Ovary (tissue), 3 donors: ENCODE measurements around the gene ANO6.

Experiments used
- POLR2A ChIP-seq: fragments of 450-650 bp; IDR thresholded peaks from one replicate; pipeline ENCODE4 v1.6.1; 2017; ENCODE audit warnings: antibody characterized with exemption, mild to moderate bottlenecking, moderate library complexity
- TF ChIP-seq, protein P1 (sequence below), 3 donors: fragments of 450-650 bp in 2 of 3; fragments of 200-600 bp in 1 of 3; IDR thresholded peaks; one replicate each; pipeline versions ENCODE4 v1.5.1 to v1.8.0; 2016 to 2022; ENCODE audit warnings: antibody characterized with exemption in 3 of 3, mild to moderate bottlenecking in 1 of 3
- donor health status: DM: no; HTN: no; CAD: no.

GRCh38 chr12:45269412-45269751 is 53.5 kb downstream of the ANO6 start:
- TF ChIP-seq, protein P1, sequence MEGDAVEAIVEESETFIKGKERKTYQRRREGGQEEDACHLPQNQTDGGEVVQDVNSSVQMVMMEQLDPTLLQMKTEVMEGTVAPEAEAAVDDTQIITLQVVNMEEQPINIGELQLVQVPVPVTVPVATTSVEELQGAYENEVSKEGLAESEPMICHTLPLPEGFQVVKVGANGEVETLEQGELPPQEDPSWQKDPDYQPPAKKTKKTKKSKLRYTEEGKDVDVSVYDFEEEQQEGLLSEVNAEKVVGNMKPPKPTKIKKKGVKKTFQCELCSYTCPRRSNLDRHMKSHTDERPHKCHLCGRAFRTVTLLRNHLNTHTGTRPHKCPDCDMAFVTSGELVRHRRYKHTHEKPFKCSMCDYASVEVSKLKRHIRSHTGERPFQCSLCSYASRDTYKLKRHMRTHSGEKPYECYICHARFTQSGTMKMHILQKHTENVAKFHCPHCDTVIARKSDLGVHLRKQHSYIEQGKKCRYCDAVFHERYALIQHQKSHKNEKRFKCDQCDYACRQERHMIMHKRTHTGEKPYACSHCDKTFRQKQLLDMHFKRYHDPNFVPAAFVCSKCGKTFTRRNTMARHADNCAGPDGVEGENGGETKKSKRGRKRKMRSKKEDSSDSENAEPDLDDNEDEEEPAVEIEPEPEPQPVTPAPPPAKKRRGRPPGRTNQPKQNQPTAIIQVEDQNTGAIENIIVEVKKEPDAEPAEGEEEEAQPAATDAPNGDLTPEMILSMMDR (IDR thresholded peaks at IDR 0.05) = peak in 1 of 3 donors; percentile 0
- TF ChIP-seq POLR2A = no peak
